Measurements from ENCODE around the gene KCNG4. TPM values are rescaled to one million over a fixed set of nuclear protein-coding genes. Genes with fewer than 3 reads are reported as not detected.

The KCNG4 gene
- total and polyA plus RNA-seq, 2 of the 8 experiments (the other 6 are each of a cell fraction or from before 2014, with no cell fraction given): not detected

DNA sequence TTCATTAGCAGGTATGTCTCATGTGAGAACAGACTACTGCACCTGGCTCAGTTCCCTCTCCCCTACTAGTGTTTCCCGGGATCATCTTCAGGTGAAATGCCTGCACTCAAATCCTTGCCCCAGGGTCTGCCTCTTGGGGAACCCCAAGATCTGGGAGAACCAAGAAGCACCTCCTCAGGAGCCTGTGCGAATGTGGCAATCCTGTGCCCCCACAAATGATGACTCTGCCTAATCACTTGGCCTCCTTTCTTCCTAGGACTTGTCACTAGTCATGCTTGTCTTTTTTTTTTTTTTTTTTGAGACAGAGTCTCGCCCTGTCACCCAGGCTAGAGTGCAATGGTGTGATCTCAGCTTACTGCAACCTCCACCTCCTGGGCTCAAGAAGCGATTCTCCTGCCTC lies 27.2 kb downstream of the KCNG4 start:
- no peak overlapping the region for H2AK5ac ChIP-seq (ENCODE audit: low read depth, low read length)
- no peak overlapping the region for H2BK5ac ChIP-seq (ENCODE audit: low read depth, low read length)
- no peak overlapping the region for H2BK15ac ChIP-seq (ENCODE audit: low read length)
- H4K20me1 ChIP-seq (replicated peaks in 1 of 2; ENCODE audit: control insufficient read depth in 1 of 2, insufficient read depth in 2 of 2, low read length in 2 of 2): no peaks in the 10 kb centered on the region
- no peaks in the 10 kb centered on the region for H3K79me1 ChIP-seq (ENCODE audit: low read depth, low read length)
- no peak overlapping the region for H4K91ac ChIP-seq (replicated peaks; ENCODE audit: insufficient read length, low read length)
- no peak overlapping the region for H2BK120ac ChIP-seq (replicated peaks; ENCODE audit: low read depth, low read length)
- no peak overlapping the region for H4K5ac ChIP-seq (ENCODE audit: insufficient read length, low read depth, low read length)
- no peaks in the 10 kb centered on the region for H3K79me2 ChIP-seq (ENCODE audit: control insufficient read depth in 1 of 2, insufficient read depth in 2 of 2, low read length in 2 of 2)
- H3K23ac ChIP-seq (ENCODE audit: insufficient read length): no peak overlapping the region
- CTCF ChIA-PET (ENCODE audit: partially characterized antibody): no interaction called here
- no peaks in the 10 kb centered on the region for H3K27me3 ChIP-seq (replicated peaks in 1 of 4; ENCODE audit: control insufficient read depth in 3 of 4, extremely low read depth in 1 of 4, insufficient read depth in 3 of 4, low read length in 3 of 4)
- H3K18ac ChIP-seq (ENCODE audit: extremely low read depth, low read length): no peak overlapping the region
- DNase-seq (ENCODE audit: low read depth in 1 of 2, low spot score in 2 of 2) (no peak), FAIRE-seq (no peak)
- H3K9ac ChIP-seq (replicated peaks in 1 of 4; ENCODE audit: extremely low read depth in 1 of 4, low read depth in 3 of 4, low read length in 3 of 4): no peak overlapping the region
- WGBS, 2 experiments (ENCODE audit: extremely low coverage in 1 of 2, insufficient coverage in 1 of 2, insufficient read length in 1 of 2, insufficient replicate concordance in 2 of 2, low coverage in 1 of 2, low lambda C conversion rate in 2 of 2, missing lambda C conversion rate in 1 of 2): 82% methylated on average over 3 of the region's 4 CpGs; no CpG with 5 or more reads in 1 of the 2 experiments
- no peak overlapping the region for H3K56ac ChIP-seq (replicated peaks; ENCODE audit: insufficient read length, low read depth, low read length)
- H3K4ac ChIP-seq (replicated peaks; ENCODE audit: insufficient read length, low read depth, low read length): no peak overlapping the region
- H3K4me1 ChIP-seq (replicated peaks in 1 of 4; ENCODE audit: control insufficient read depth in 3 of 4, insufficient read depth in 4 of 4, low read length in 3 of 4): peaks cover 0 to 5% (median 0%) of the 10 kb centered on the region in 4 experiments; a peak in 2 of 7 replicates
- H3K4me3 ChIP-seq (ENCODE audit: extremely low read depth in 1 of 4, insufficient read depth in 2 of 4, low read depth in 3 of 4, low read length in 4 of 4): no peak overlapping the region
- H3K14ac ChIP-seq (ENCODE audit: insufficient read length): no peak overlapping the region
- no peak overlapping the region for H4K8ac ChIP-seq (ENCODE audit: extremely low read depth, insufficient read depth, low read length)
- H3K9me3 ChIP-seq (ENCODE audit: insufficient read depth in 2 of 2, low read depth in 1 of 2, low read length in 1 of 2): no peaks in the 10 kb centered on the region
- TF ChIP-seq ASH2L (IDR thresholded peaks at IDR 0.05; ENCODE audit: low read length) (no peak), SUZ12 (IDR thresholded peaks at IDR 0.05; ENCODE audit: low read length) (no peak), CTBP2 (IDR thresholded peaks at IDR 0.05; ENCODE audit: borderline replicate concordance, insufficient read depth, insufficient read length, low read length) (no peak), BCL11A (IDR thresholded peaks at IDR 0.05; ENCODE audit: low read depth in 2 of 2, low read length in 2 of 2) (no peak)
- no peak overlapping the region for H2AFZ ChIP-seq (ENCODE audit: low read length)
- no peak overlapping the region for H3K27ac ChIP-seq (ENCODE audit: low read depth, low read length)
- no peaks in the 10 kb centered on the region for H3K36me3 ChIP-seq (ENCODE audit: control insufficient read depth in 2 of 4, insufficient read depth in 4 of 4, low read length in 3 of 4)
- no peaks in the 10 kb centered on the region for H3K23me2 ChIP-seq (ENCODE audit: low read depth, low read length)
- no peak overlapping the region for H2BK12ac ChIP-seq (ENCODE audit: low read depth, low read length)
- H2BK20ac ChIP-seq (ENCODE audit: low read length): no peak overlapping the region
- POLR2A ChIA-PET (ENCODE audit: partially characterized antibody): no interaction called here
- H3K4me2 ChIP-seq (ENCODE audit: insufficient read depth in 1 of 2, low read depth in 2 of 2, low read length in 2 of 2): no peak overlapping the region

Data from H1 (cell line).